Cardiac fibroblast (primary cell): ENCODE measurements around the gene DMRT3.

Experiments
- DNase-seq, 2 donors: peaks; one replicate each; pipeline versions ENCODE4 v3.0.0 to v3.0.0-alpha.2; 2010; ENCODE audit warnings: low read depth in 2 of 2
- H3K4me3 ChIP-seq, 2 donors: replicated peaks in 1 of 2; 1 replicate in 1 of 2; 2 replicates in 1 of 2; pipeline ENCODE4 v1.5.1; 2011; ENCODE audit warnings: low read depth in 2 of 2, low read length in 2 of 2, mild to moderate bottlenecking in 2 of 2, moderate library complexity in 1 of 2
- CTCF ChIP-seq: IDR thresholded peaks from one replicate; pipeline ENCODE4 v1.5.1; 2011; ENCODE audit warnings: low read depth, mild to moderate bottlenecking, low read length, inconsistent platforms

DMRT3 gene

GRCh38 chr9:976258-976942, at the start of gene DMRT3:
Gene DMRT3 (plus strand): TSS chr9:976655. CDS start chr9:977002, 347 bp downstream.
- DNase-seq: no peak
- H3K4me3 ChIP-seq: no peak within 1 kb of the TSS
- TF ChIP-seq CTCF: no peak

GRCh38 chr9:926976-927375, 49.5 kb upstream of the DMRT3 start:
- no peak for DNase-seq
- no peak overlapping the region for H3K4me3 ChIP-seq
- TF ChIP-seq CTCF: no peak

GRCh38 chr9:928363-929042, 48.0 kb upstream of the DMRT3 start:
- DNase-seq: no peak
- TF ChIP-seq CTCF: peak; percentile 8
- H3K4me3 ChIP-seq: no peak overlapping the region

DNA sequence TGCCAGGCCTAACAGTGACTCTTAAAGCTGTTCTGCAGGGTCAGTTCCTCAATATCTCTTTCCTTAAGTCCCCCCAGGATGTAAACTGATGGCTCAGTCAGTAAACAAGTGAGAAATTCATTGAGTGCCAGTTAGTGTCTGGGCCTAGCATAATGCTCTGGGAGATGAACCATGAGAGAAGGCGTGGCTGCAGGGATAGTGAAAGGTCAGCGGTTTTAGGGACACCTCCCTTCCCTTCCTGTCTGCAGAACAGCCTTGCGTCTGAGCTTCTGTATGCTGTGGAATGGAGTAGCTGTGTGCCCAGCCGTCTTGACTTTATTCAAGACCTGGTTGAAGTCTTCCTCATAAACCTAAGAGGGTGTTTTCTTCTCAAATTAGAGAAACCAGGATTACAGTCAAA, 46.7 kb upstream of the DMRT3 start:
- no peak for DNase-seq
- no peak for TF ChIP-seq CTCF

GRCh38 chr9:933356-933755, 43.1 kb upstream of the DMRT3 start:
- no peak for DNase-seq
- H3K4me3 ChIP-seq: no peak overlapping the region
- no peak for TF ChIP-seq CTCF

More for the DNA sequence above, 46.7 kb upstream of the DMRT3 start:
- H3K4me3 ChIP-seq: no peak overlapping the region

- H3K4me3 ChIP-seq: no peak overlapping the region
- no peak for DNase-seq
- TF ChIP-seq CTCF: no peak
Observed at GRCh38 chr9:935348-935965, 41.0 kb upstream of the DMRT3 start.
